Measurements from ENCODE around the gene DYNLT1. TPM values are rescaled to one million over a fixed set of nuclear protein-coding genes. Genes with fewer than 3 reads are reported as not detected.
"Not testable (repeated sequence)": the region's sequence is repeated elsewhere in the genome, so short reads cannot be mapped to it uniquely, and the experiment has no call there.

DYNLT1 gene
- total RNA-seq, 1 donor from 2014 or later = 89.9 TPM

DNA sequence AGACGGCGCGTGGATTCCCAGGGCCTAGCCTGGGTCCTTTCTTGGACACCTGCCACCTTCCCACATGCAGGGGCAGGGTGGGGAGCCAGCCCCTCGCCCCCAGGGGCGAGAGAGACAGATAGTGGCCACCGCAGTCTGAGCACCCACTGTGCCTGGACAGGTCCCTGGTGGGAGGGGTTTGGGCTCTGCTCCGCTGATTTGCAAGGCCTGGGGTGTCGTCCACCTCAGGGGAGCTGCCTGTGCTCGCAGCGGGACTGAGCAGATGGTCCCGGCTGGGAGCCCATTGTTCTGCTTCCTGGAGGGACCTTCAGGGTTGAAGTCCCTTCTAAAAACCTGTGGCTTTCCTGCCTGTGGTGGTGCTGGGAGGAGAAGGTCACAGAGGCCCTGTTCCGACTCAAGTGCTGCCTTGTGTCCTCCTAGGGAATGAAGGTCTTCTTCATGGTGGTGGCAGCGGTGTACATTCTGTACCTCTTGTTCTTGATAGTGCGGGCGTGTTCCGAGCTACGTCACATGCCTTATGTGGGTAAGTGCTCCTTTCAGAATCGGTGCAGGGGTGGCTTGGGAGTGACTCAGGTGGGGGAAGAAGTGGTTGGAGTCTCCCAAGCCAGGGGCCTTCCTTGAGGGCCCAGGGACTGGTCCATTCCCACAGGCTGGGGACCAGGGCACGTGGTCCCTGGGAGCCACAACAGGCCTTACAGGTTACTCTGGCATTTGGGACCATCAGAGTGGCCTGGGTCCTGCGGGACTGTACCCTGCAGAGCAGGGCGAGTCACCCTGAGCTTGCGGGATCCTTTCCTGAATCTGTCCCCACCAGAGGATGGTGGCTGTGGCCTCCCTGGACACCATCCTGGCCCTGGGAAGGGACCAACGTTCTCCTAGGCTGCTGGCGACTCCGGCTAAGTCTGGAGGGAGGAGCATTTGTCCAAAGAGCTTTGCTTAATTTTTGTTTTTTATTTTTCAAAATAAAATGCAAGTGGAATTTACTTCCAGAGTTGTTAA, 19.6 kb downstream of the DYNLT1 start:
- no peak for DNase-seq (ENCODE audit: low read depth in 2 of 2)

- DNase-seq (ENCODE audit: low read depth in 2 of 2) = no peak
Observed at GRCh38 chr6:158622545-158623190, 21.9 kb downstream of the DYNLT1 start.

GRCh38 chr6:158621694-158622544, 22.6 kb downstream of the DYNLT1 start:
- DNase-seq (ENCODE audit: low read depth in 2 of 2) = peak in 1 of 2 donors; percentile 35

GRCh38 chr6:158620963-158621693, 23.4 kb downstream of the DYNLT1 start:
- no peak for DNase-seq (ENCODE audit: low read depth in 2 of 2)

DNA sequence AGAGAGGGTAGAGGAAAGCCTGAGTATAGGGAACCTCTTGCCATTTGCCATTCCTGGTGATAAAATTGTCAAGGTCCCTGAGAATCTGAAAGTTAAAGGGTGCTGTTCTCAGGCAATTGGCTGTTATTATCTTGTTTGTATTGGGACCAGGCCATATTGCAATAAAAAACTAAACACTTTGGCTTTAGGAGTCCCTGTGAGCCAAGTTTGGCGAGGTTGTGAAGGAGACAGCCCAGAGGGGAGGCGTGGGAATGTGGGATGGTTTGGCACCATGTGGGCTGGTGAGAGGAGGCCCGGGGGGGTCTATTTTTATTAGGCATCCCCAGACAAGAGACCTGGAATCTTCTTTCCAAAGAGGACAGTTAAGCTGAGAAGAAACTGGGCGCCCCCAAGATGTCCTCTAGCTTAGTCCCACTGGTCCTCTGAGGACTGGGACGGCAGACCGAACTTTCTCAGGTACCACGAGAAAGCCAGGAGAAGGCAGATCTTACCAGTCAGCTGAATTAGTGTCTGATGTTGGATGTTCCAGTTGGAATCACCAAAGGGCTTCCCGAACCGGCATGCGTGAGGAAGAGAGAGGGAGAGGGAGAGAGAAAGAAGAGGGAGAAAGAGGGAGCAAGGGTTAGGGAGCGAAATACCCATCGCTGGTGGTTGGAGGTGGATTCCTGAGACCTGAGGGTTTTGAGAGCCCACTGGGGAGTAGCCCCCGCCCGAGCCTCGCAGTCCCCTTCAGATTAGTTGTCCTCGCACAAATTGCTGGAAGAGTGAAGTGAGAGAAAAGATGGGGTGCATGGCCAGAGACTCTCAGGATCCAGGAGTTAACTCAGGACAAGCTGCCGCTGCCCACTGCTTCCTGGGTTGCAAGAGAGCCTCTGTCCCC, 24.4 kb downstream of the DYNLT1 start:
- DNase-seq (ENCODE audit: low read depth in 2 of 2) = no peak

- DNase-seq (ENCODE audit: low read depth in 2 of 2) = not testable (repeated sequence)
Observed at GRCh38 chr6:158618289-158618688, 26.3 kb downstream of the DYNLT1 start.

DNA sequence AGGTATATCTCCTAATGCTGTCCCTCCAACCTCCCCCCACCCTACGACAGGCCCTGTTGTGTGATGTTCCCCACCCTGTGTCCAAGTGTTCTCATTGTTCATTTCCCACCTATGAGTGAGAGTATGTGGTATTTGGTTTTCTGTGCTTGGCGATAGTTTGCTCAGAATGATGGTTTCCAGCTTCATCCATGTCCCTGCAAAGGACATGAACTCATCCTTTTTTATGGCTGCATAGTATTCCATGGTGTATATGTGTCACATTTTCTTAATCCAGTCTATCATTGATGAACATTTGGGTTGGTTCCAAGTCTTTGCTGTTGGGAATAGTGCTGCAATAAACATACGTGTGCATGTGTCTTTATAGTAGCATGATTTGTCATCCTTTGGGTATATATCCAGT, 29.9 kb downstream of the DYNLT1 start:
- not testable (repeated sequence) for DNase-seq (ENCODE audit: low read depth in 2 of 2)

DNA sequence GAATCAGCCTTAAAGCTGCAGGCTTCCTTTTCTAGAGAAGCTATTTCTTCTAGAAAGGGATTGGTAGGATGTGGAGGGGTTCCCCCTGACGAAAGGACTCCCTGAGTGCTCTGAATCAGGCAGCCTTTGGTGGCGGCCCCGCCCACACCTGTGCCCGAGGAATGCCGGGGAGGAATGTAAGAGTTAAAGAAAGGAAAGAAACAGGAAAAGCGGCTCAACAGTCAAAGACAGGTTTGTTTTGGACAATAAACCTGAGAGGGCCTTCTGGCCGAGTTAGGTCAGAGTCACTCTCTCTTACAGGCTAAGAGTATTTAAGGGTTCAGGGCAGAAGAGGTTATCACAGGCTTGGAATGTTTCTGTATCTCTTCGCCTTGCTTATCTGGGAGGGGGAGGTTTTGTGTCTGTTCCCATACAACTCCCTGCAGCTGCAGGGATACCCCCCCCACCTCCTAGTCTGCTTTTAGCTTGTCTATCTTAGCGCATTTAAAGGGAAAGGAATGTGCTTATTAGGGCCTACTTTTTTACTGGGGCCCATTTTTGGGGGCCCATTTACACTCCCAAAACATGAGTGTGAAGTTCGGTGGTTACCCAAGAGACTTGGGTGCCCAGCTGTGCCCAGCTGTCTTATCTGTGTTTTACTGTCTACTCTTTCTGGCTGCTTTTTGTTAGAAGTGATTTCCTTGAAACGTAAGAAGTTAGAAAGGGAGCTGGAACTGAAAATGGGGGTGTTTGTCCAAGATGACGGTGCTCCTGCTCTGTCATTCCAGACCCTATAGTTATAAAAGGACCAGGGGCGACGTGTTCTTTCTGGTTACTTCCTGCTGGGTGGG, 32.8 kb downstream of the DYNLT1 start:
- DNase-seq (ENCODE audit: low read depth in 2 of 2) = no peak

DNA sequence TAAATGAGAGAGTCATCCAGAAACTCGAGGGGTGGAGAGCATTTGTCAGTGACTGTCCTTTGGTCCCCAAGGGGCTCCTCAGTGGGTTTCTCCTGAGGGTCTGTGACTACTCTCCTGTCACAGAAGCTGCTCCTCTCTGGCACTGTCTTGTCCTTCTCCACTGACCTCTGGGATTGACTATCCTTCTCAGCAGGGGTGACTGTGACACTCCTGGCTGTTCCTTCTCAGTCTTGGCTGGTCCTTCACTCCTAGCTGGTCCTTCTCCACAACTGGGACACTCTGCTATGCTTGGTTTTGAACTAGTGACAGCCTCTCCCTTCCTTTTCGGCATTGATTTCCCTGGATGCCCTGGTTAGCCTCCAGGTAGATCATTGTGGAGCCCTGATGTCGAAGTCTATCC, 33.5 kb downstream of the DYNLT1 start:
- DNase-seq (ENCODE audit: low read depth in 2 of 2) = no peak

GRCh38 chr6:158610319-158610968, 34.1 kb downstream of the DYNLT1 start:
- no peak for DNase-seq (ENCODE audit: low read depth in 2 of 2)

- no peak for DNase-seq (ENCODE audit: low read depth in 2 of 2)
Observed at GRCh38 chr6:158609455-158610155, 34.9 kb downstream of the DYNLT1 start.

GRCh38 chr6:158608221-158608620, 36.3 kb downstream of the DYNLT1 start:
- DNase-seq (ENCODE audit: low read depth in 2 of 2) = no peak

- no peak for DNase-seq (ENCODE audit: low read depth in 2 of 2)
Observed at GRCh38 chr6:158607411-158608170, 37.0 kb downstream of the DYNLT1 start.

DNA sequence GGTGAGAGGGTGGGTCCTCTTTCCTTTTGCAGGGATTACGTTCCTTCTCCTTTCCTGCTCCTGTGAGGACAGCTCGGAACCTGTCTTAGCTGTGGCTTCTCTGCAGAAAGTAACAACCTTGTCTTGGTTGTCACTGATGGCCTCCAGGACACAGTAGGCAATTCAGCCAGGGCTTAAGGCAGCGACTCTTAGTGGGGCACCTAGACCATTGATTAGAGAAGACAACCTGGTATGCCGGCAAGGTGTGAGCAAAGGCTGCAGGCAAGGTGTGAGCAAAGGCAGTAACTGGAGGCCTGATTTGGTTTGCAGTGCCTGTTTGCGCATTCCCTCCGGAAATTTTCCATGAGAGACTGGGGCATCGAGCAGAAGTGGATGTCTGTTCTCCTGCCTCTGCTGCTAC, 37.6 kb downstream of the DYNLT1 start:
- DNase-seq (ENCODE audit: low read depth in 2 of 2) = no peak

DNA sequence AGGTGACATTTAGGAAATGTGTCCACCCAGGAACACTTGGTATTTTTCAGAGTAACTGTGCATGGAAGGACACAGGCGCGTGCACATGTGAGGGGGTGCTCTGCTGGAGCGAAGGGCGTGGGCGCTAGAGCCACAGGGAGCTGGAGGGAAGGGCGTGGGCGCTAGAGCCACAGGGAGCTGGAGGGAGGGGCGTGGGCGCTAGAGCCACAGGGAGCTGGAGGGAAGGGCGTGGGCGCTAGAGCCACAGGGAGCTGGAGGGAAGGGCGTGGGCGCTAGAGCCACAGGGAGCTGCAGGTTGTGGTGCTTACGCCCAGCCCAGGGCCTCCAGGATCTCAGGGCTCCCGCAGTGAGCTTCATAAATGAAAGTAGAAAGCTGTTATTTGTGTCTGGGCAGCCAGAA, 38.5 kb downstream of the DYNLT1 start:
- not testable (repeated sequence) for DNase-seq (ENCODE audit: low read depth in 2 of 2)

GRCh38 chr6:158605266-158605878, 39.2 kb downstream of the DYNLT1 start:
- peak; percentile 84 to 85 for DNase-seq (ENCODE audit: low read depth in 2 of 2)

DNA sequence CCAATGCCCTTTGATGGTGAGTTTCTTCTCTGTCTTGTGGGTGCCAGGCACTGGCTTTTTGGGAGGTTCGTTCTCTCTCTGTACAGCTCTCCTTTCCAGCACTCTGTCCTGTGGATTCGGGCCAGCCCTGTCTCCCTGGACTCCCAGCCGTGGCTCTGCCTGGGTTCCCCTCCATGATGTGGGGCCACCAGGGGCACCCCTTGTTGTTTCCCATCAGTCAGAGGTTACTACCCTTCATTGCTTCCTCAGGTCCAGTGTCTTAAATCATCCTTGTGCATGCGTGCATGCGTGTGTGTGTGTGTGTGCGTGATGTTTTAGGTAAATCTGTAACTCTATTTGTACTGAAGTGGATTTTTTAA, 40.5 kb downstream of the DYNLT1 start:
- no peak for DNase-seq (ENCODE audit: low read depth in 2 of 2)

All from lung microvascular endothelial cell (primary cell).